HEK293 (cell line): ENCODE results near the gene CPTP.
A peak's percentile ranks its signal among the peaks of the same experiment; 100 is the strongest.

Experiments
- GFI1B ChIP-seq: fragments of 450-650 bp; formaldehyde crosslinking; IDR thresholded peaks from 2 replicates; pipeline ENCODE4 v1.5.1; 2016; ENCODE audit warnings: missing biosample characterization, missing genetic modification characterization
- IKZF3 ChIP-seq: fragments of 450-650 bp; IDR thresholded peaks from 2 replicates; pipeline ENCODE4 v1.5.0; 2018; ENCODE audit warnings: missing biosample characterization, mild to moderate bottlenecking, missing genetic modification characterization, moderate library complexity
- MYNN ChIP-seq: fragments of 450-650 bp; formaldehyde crosslinking; IDR thresholded peaks from 2 replicates; pipeline ENCODE4 v1.5.1; 2016; ENCODE audit warnings: missing biosample characterization, missing genetic modification characterization, borderline replicate concordance
- RBAK ChIP-seq: fragments of 450-650 bp; formaldehyde crosslinking; IDR thresholded peaks from 2 replicates; pipeline ENCODE4 v1.5.1; 2016; ENCODE audit warnings: missing biosample characterization, missing genetic modification characterization
- SETDB1 ChIP-seq: IDR thresholded peaks from one replicate; pipeline ENCODE4 v1.6.1; 2017; ENCODE audit warnings: mild to moderate bottlenecking, low read length, moderate library complexity, mixed read lengths; ENCODE audit not compliant: insufficient read length
- SP7 ChIP-seq: fragments of 450-650 bp; formaldehyde crosslinking; IDR thresholded peaks from 2 replicates; pipeline ENCODE4 v1.5.1; 2016; ENCODE audit warnings: missing biosample characterization, missing genetic modification characterization
- YY2 ChIP-seq: fragments of 450-650 bp; formaldehyde crosslinking; IDR thresholded peaks from 2 replicates; pipeline ENCODE4 v1.5.1; 2016; ENCODE audit warnings: missing biosample characterization, missing genetic modification characterization
- ZEB2 ChIP-seq: fragments of 450-650 bp; formaldehyde crosslinking; IDR thresholded peaks from 2 replicates; pipeline ENCODE4 v1.5.1; 2016; ENCODE audit warnings: missing biosample characterization, missing genetic modification characterization
- ZNF121 ChIP-seq: fragments of 450-650 bp; formaldehyde crosslinking; IDR thresholded peaks from 2 replicates; pipeline ENCODE4 v1.5.1; 2016; ENCODE audit warnings: missing biosample characterization, missing genetic modification characterization
- ZNF16 ChIP-seq: fragments of 450-650 bp; formaldehyde crosslinking; IDR thresholded peaks from 2 replicates; pipeline ENCODE4 v1.5.1; 2016; ENCODE audit warnings: low read depth, missing biosample characterization, missing genetic modification characterization
- ZNF169 ChIP-seq: fragments of 450-650 bp; formaldehyde crosslinking; IDR thresholded peaks from 2 replicates; pipeline ENCODE4 v1.5.1; 2016; ENCODE audit warnings: missing biosample characterization, missing genetic modification characterization
- ZNF174 ChIP-seq: fragments of 450-650 bp; formaldehyde crosslinking; IDR thresholded peaks from 2 replicates; pipeline ENCODE4 v1.5.0; 2017; ENCODE audit warnings: missing biosample characterization, mild to moderate bottlenecking, missing genetic modification characterization
- ZNF184 ChIP-seq: fragments of 450-650 bp; IDR thresholded peaks from 2 replicates; pipeline ENCODE4 v1.5.1; 2018; ENCODE audit warnings: missing biosample characterization, mild to moderate bottlenecking, missing genetic modification characterization
- ZNF202 ChIP-seq: fragments of 450-650 bp; formaldehyde crosslinking; IDR thresholded peaks from 2 replicates; pipeline ENCODE4 v1.5.1; 2016; ENCODE audit warnings: missing biosample characterization, missing genetic modification characterization, borderline replicate concordance
- ZNF302 ChIP-seq: fragments of 450-650 bp; formaldehyde crosslinking; IDR thresholded peaks from 2 replicates; pipeline ENCODE4 v1.5.1; 2016; ENCODE audit warnings: missing biosample characterization, missing genetic modification characterization, low read depth
- ZNF366 ChIP-seq: fragments of 450-650 bp; formaldehyde crosslinking; conservative IDR thresholded peaks from 2 replicates; pipeline ENCODE4 v1.5.1; 2016; ENCODE audit warnings: missing biosample characterization, missing genetic modification characterization
- ZNF426 ChIP-seq: fragments of 450-650 bp; formaldehyde crosslinking; IDR thresholded peaks from 2 replicates; pipeline ENCODE4 v1.5.1; 2017; ENCODE audit warnings: missing biosample characterization, missing genetic modification characterization, mild to moderate bottlenecking, inconsistent platforms, moderate library complexity
- ZNF529 ChIP-seq: fragments of 450-650 bp; formaldehyde crosslinking; IDR thresholded peaks from 2 replicates; pipeline ENCODE4 v1.5.1; 2017; ENCODE audit warnings: missing genetic modification characterization, missing biosample characterization; ENCODE audit not compliant: insufficient replicate concordance
- ZNF544 ChIP-seq: fragments of 450-650 bp; formaldehyde crosslinking; IDR thresholded peaks from 2 replicates; pipeline ENCODE4 v1.5.0; 2017; ENCODE audit warnings: missing biosample characterization, missing genetic modification characterization
- ZNF571 ChIP-seq: fragments of 450-650 bp; formaldehyde crosslinking; IDR thresholded peaks from 2 replicates; pipeline ENCODE4 v1.5.0; 2017; ENCODE audit warnings: missing biosample characterization, missing genetic modification characterization
- ZNF596 ChIP-seq: fragments of 450-650 bp; IDR thresholded peaks from 2 replicates; pipeline ENCODE4 v1.5.0; 2018; ENCODE audit warnings: missing biosample characterization, mild to moderate bottlenecking, missing genetic modification characterization, moderate library complexity
- ZNF76 ChIP-seq: fragments of 450-650 bp; formaldehyde crosslinking; IDR thresholded peaks from 2 replicates; pipeline ENCODE4; 2016; ENCODE audit warnings: low read depth, missing biosample characterization, missing genetic modification characterization, borderline replicate concordance
- ZNF792 ChIP-seq: fragments of 450-650 bp; formaldehyde crosslinking; IDR thresholded peaks from 2 replicates; pipeline ENCODE4 v1.5.1; 2016; ENCODE audit warnings: missing biosample characterization, missing genetic modification characterization
- TF ChIP-seq, protein P1 (sequence below): fragments of 450-650 bp; formaldehyde crosslinking; IDR thresholded peaks from 2 replicates; pipeline ENCODE4 v1.5.1; 2016; ENCODE audit warnings: missing biosample characterization, missing genetic modification characterization
- TF ChIP-seq, protein P2 (sequence below): fragments of 450-650 bp; formaldehyde crosslinking; IDR thresholded peaks from 2 replicates; pipeline ENCODE4 v1.5.1; 2016; ENCODE audit warnings: missing biosample characterization, missing genetic modification characterization
- TF ChIP-seq, protein P3 (sequence below): fragments of 450-650 bp; formaldehyde crosslinking; IDR thresholded peaks from 2 replicates; pipeline ENCODE4 v1.5.1; 2016; ENCODE audit warnings: missing biosample characterization, missing genetic modification characterization
- TF ChIP-seq, protein P4 (sequence below): fragments of 450-650 bp; formaldehyde crosslinking; IDR thresholded peaks from 2 replicates; pipeline ENCODE4 v1.5.1; 2016; ENCODE audit warnings: missing biosample characterization, missing genetic modification characterization
- TF ChIP-seq, protein P5 (sequence below): IDR thresholded peaks from 2 replicates; pipeline ENCODE4 v1.6.1; 2011; ENCODE audit warnings: mild to moderate bottlenecking, low read depth, low read length, borderline replicate concordance

The CPTP gene

DNA sequence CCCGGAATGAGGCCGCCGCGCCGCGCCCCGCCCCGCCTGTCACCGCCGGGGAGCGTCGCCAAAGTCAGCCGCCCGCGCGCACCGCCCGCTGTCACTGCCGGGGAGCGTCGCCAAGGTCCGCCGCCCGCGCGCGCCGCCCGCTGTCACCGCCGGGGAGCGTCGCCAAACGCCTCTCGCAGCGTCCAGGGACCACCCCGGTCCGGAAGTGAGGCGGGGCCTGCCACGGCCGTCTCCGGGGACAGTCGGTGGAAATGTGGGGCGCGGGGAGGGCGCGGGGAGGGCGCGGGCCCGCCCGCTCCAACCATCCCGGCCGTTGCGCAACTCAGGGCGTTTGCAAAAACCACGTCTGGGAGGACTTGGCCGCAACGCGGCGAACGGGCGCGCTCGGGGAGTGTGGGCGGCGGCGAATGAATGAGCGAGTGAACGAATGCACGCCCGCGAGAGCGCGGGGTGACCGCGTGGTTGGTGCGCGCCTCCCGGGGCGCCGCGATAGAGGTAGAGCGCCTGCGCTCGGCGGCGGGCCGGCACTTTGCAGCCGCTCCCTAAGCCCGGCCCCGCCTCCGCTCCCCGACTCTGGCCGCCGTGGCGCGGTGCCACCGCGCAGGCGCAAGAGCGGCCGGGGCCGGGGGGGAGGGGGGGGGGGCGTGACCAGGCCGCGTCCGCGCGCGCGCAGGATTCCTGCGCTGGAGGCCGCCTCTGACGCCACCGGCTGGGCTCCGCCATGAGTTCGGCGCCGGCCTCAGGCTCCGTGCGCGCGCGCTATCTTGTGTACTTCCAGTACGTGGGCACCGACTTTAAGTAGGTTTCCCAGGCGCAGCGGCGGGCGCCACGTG is 16.5 kb upstream of the CPTP start, which contains the start of the genes ACAP3 and PUSL1 (continued):
- TF ChIP-seq, protein P1, sequence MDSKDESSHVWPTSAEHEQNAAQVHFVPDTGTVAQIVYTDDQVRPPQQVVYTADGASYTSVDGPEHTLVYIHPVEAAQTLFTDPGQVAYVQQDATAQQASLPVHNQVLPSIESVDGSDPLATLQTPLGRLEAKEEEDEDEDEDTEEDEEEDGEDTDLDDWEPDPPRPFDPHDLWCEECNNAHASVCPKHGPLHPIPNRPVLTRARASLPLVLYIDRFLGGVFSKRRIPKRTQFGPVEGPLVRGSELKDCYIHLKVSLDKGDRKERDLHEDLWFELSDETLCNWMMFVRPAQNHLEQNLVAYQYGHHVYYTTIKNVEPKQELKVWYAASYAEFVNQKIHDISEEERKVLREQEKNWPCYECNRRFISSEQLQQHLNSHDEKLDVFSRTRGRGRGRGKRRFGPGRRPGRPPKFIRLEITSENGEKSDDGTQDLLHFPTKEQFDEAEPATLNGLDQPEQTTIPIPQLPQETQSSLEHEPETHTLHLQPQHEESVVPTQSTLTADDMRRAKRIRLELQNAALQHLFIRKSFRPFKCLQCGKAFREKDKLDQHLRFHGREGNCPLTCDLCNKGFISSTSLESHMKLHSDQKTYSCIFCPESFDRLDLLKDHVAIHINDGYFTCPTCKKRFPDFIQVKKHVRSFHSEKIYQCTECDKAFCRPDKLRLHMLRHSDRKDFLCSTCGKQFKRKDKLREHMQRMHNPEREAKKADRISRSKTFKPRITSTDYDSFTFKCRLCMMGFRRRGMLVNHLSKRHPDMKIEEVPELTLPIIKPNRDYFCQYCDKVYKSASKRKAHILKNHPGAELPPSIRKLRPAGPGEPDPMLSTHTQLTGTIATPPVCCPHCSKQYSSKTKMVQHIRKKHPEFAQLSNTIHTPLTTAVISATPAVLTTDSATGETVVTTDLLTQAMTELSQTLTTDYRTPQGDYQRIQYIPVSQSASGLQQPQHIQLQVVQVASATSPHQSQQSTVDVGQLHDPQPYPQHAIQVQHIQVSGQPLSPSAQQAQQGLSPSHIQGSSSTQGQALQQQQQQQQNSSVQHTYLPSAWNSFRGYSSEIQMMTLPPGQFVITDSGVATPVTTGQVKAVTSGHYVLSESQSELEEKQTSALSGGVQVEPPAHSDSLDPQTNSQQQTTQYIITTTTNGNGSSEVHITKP (tag by site-specific recombination), result peak; percentile 96
- TF ChIP-seq GFI1B (tag by site-specific recombination) (no peak), ZNF426 (tag by site-specific recombination) (no peak), ZNF174 (tag by site-specific recombination) (no peak), ZEB2 (peak; percentile 98), ZNF571 (tag by site-specific recombination) (no peak), ZNF544 (tag by site-specific recombination) (no peak), SP7 (tag by site-specific recombination) (peak; percentile 89), ZNF366 (peak; percentile 95), ZNF596 (tag by site-specific recombination) (no peak), RBAK (tag by site-specific recombination) (no peak), ZNF202 (no peak), SETDB1 (no peak), ZNF16 (tag by site-specific recombination) (no peak), ZNF792 (no peak), ZNF121 (tag by site-specific recombination) (0 out of 2 replicates have a peak, but pooled peaks have one; percentile 40), ZNF529 (tag by site-specific recombination) (no peak), ZNF184 (tag by site-specific recombination) (0 out of 2 replicates have a peak, but pooled peaks have one; percentile 34), ZNF302 (no peak), IKZF3 (tag by site-specific recombination) (no peak), ZNF169 (tag by site-specific recombination) (no peak), ZNF76 (tag by site-specific recombination) (no peak; the same call in 1 of the 2 replicates), MYNN (no peak; the same call in 1 of the 2 replicates), YY2 (no peak)
- TF ChIP-seq, protein P2, sequence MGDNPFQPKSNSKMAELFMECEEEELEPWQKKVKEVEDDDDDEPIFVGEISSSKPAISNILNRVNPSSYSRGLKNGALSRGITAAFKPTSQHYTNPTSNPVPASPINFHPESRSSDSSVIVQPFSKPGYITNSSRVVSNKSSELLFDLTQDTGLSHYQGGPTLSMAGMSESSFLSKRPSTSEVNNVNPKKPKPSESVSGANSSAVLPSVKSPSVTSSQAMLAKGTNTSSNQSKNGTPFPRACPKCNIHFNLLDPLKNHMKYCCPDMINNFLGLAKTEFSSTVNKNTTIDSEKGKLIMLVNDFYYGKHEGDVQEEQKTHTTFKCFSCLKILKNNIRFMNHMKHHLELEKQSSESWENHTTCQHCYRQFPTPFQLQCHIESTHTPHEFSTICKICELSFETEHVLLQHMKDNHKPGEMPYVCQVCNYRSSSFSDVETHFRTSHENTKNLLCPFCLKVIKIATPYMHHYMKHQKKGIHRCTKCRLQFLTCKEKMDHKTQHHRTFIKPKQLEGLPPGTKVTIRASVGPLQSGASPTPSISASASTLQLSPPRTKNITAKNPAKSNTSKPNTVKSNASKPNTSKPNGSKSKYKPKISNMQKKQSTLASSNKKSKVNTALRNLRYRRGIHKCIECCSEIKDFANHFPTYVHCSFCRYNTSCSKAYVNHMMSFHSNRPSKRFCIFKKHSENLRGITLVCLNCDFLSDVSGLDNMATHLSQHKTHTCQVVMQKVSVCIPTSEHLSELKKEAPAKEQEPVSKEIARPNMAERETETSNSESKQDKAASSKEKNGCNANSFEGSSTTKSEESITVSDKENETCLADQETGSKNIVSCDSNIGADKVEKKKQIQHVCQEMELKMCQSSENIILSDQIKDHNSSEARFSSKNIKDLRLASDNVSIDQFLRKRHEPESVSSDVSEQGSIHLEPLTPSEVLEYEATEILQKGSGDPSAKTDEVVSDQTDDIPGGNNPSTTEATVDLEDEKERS, result no peak
- TF ChIP-seq, protein P3, sequence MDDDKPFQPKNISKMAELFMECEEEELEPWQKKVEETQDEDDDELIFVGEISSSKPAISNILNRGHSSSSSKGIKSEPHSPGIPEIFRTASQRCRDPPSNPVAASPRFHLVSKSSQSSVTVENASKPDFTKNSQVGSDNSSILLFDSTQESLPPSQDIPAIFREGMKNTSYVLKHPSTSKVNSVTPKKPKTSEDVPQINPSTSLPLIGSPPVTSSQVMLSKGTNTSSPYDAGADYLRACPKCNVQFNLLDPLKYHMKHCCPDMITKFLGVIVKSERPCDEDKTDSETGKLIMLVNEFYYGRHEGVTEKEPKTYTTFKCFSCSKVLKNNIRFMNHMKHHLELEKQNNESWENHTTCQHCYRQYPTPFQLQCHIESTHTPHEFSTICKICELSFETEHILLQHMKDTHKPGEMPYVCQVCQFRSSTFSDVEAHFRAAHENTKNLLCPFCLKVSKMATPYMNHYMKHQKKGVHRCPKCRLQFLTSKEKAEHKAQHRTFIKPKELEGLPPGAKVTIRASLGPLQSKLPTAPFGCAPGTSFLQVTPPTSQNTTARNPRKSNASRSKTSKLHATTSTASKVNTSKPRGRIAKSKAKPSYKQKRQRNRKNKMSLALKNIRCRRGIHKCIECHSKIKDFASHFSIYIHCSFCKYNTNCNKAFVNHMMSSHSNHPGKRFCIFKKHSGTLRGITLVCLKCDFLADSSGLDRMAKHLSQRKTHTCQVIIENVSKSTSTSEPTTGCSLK, result no peak
- TF ChIP-seq, protein P4, sequence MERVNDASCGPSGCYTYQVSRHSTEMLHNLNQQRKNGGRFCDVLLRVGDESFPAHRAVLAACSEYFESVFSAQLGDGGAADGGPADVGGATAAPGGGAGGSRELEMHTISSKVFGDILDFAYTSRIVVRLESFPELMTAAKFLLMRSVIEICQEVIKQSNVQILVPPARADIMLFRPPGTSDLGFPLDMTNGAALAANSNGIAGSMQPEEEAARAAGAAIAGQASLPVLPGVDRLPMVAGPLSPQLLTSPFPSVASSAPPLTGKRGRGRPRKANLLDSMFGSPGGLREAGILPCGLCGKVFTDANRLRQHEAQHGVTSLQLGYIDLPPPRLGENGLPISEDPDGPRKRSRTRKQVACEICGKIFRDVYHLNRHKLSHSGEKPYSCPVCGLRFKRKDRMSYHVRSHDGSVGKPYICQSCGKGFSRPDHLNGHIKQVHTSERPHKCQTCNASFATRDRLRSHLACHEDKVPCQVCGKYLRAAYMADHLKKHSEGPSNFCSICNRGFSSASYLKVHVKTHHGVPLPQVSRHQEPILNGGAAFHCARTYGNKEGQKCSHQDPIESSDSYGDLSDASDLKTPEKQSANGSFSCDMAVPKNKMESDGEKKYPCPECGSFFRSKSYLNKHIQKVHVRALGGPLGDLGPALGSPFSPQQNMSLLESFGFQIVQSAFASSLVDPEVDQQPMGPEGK (tag by site-specific recombination), result peak; percentile 99
- TF ChIP-seq, protein P5, sequence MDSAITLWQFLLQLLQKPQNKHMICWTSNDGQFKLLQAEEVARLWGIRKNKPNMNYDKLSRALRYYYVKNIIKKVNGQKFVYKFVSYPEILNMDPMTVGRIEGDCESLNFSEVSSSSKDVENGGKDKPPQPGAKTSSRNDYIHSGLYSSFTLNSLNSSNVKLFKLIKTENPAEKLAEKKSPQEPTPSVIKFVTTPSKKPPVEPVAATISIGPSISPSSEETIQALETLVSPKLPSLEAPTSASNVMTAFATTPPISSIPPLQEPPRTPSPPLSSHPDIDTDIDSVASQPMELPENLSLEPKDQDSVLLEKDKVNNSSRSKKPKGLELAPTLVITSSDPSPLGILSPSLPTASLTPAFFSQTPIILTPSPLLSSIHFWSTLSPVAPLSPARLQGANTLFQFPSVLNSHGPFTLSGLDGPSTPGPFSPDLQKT, result peak; percentile 25; the same call in 1 of the 2 replicates
